Prostate gland (tissue), 2 donors: ENCODE results near the gene ACOXL. TPM values are rescaled to one million over a fixed set of nuclear protein-coding genes. Genes with fewer than 3 reads are reported as not detected.

ENCODE experiments used
- DNase-seq: peaks from one replicate; pipeline ENCODE4 v3.0.0-alpha.2; 2019; ENCODE audit warnings: low spot score
- H3K27ac ChIP-seq, 2 donors: fragments of 200-600 bp; sonication (generic); 2 replicates each; pipeline ENCODE4 v1.5.1; 2017 to 2019
- H3K27me3 ChIP-seq: fragments of 200-600 bp; sonication (generic); replicated peaks from 2 replicates; pipeline ENCODE4 v1.5.1; 2019; ENCODE audit not compliant: insufficient read depth
- H3K36me3 ChIP-seq, 2 donors: fragments of 200-600 bp; sonication (generic); 1 replicate in 1 of 2; 2 replicates in 1 of 2; pipeline versions ENCODE4 v1.5.1 to v1.8.1; 2017 to 2019
- H3K4me1 ChIP-seq: fragments of 200-600 bp; sonication (generic); replicated peaks from 2 replicates; pipeline ENCODE4 v1.5.1; 2019
- H3K4me3 ChIP-seq, 2 donors: fragments of 200-600 bp; sonication (generic); 2 replicates each; pipeline ENCODE4 v1.5.1; 2017 to 2019
- H3K9me3 ChIP-seq: fragments of 200-600 bp; sonication (generic); 2 replicates; pipeline ENCODE4 v1.5.1; 2017
- POLR2A ChIP-seq: fragments of 450-650 bp; IDR thresholded peaks from one replicate; pipeline ENCODE4 v1.6.1; 2016; ENCODE audit warnings: antibody characterized with exemption, mild to moderate bottlenecking
- POLR2AphosphoS5 ChIP-seq: sonication (generic); formaldehyde crosslinking; IDR thresholded peaks from one replicate; pipeline ENCODE4 v1.6.1; 2017; ENCODE audit warnings: antibody characterized with exemption
- WGBS: methylation state at CpG from one replicate; pipeline ENCODE4 v1.1.5; 2018; 5-methylcytosine and 5-hydroxymethylcytosine counted together
- intact Hi-C: fragments of 100-400 bp; cut with DNase I; formaldehyde crosslinking; loops from one replicate; pipeline ENCODE4 v1.14.2; 2022
- total RNA-seq, 2 donors: library from RNA; depleted of rRNA; stranded (reverse); fragments of >200 nt; gene quantifications; one replicate each; pipeline ENCODE4 v1.1.0, GENCODE V29; 2016
- TF ChIP-seq, protein P1 (sequence below), 4 experiments: fragments of 200-600 bp in 2 of 4; fragments of 450-650 bp in 2 of 4; sonication (generic) in 2 of 4; IDR thresholded peaks; 1 replicate in 3 of 4; 2 replicates in 1 of 4; pipeline ENCODE4 v1.5.1; 2016 to 2019; ENCODE audit warnings: antibody characterized with exemption in 4 of 4, mild to moderate bottlenecking in 2 of 4, moderate library complexity in 2 of 4

Gene ACOXL
- total RNA-seq, 2 donors from 2014 or later: 8.0 to 8.3 TPM

DNA sequence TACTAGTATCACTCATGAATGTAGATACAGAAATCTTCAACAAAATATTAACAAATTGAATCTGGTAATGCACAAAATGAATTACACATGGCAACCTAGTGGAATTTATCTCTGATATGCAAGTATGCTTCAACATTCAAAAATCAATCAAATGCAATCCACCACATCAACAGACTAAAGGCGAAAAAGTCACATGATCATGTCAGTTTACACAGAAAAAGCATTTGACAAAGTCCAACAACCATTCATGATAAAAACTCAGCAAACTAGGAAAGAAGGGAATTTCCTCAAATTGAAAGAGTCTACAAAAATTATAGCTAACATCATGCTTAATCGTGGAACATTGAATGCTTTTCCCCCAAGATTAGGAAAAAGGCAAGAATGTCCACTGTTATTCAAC lies 237.8 kb downstream of the ACOXL start:
- DNase-seq: no peak
- no peak overlapping the region for H3K27ac ChIP-seq
- H3K9me3 ChIP-seq: no peaks in the 10 kb centered on the region
- TF ChIP-seq POLR2A (no peak), POLR2AphosphoS5 (no peak)
- TF ChIP-seq, protein P1, sequence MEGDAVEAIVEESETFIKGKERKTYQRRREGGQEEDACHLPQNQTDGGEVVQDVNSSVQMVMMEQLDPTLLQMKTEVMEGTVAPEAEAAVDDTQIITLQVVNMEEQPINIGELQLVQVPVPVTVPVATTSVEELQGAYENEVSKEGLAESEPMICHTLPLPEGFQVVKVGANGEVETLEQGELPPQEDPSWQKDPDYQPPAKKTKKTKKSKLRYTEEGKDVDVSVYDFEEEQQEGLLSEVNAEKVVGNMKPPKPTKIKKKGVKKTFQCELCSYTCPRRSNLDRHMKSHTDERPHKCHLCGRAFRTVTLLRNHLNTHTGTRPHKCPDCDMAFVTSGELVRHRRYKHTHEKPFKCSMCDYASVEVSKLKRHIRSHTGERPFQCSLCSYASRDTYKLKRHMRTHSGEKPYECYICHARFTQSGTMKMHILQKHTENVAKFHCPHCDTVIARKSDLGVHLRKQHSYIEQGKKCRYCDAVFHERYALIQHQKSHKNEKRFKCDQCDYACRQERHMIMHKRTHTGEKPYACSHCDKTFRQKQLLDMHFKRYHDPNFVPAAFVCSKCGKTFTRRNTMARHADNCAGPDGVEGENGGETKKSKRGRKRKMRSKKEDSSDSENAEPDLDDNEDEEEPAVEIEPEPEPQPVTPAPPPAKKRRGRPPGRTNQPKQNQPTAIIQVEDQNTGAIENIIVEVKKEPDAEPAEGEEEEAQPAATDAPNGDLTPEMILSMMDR (IDR thresholded peaks at IDR 0.05): no peak
- WGBS: 91% methylated on average over 2 of the region's 2 CpGs
- intact Hi-C loops: no loop called here
- H3K4me3 ChIP-seq: no peak overlapping the region
- H3K4me1 ChIP-seq: no peaks in the 10 kb centered on the region
- H3K36me3 ChIP-seq: no peaks in the 10 kb centered on the region
- H3K27me3 ChIP-seq: no peaks in the 10 kb centered on the region

GRCh38 chr2:110971811-110972210 lies 239.4 kb downstream of the ACOXL start:
- 82% methylated on average over 2 of the region's 2 CpGs for WGBS
- intact Hi-C loops: no loop called here
- H3K27ac ChIP-seq: no peak overlapping the region
- no peaks in the 10 kb centered on the region for H3K9me3 ChIP-seq
- no peak for DNase-seq
- H3K36me3 ChIP-seq: no peaks in the 10 kb centered on the region
- TF ChIP-seq POLR2AphosphoS5: no peak
- no peak for TF ChIP-seq POLR2A
- TF ChIP-seq, protein P1 (IDR thresholded peaks at IDR 0.05): no peak
- H3K4me1 ChIP-seq: no peaks in the 10 kb centered on the region
- H3K27me3 ChIP-seq: no peaks in the 10 kb centered on the region
- no peak overlapping the region for H3K4me3 ChIP-seq

- H3K4me1 ChIP-seq: no peaks in the 10 kb centered on the region
- H3K9me3 ChIP-seq: no peaks in the 10 kb centered on the region
- H3K27ac ChIP-seq: no peak overlapping the region
- no peak for DNase-seq
- no peak overlapping the region for H3K4me3 ChIP-seq
- H3K27me3 ChIP-seq: no peaks in the 10 kb centered on the region
- TF ChIP-seq POLR2AphosphoS5: no peak
- TF ChIP-seq, protein P1 (IDR thresholded peaks at IDR 0.05): no peak
- TF ChIP-seq POLR2A: no peak
- intact Hi-C loops: no loop called here
- 76% methylated on average over 2 of the region's 2 CpGs for WGBS
- H3K36me3 ChIP-seq: no peaks in the 10 kb centered on the region
Observed at GRCh38 chr2:110973262-110973661, 240.9 kb downstream of the ACOXL start.

GRCh38 chr2:110977403-110977802 lies 245.0 kb downstream of the ACOXL start:
- Histone ChIP-seq H3K9me3 (no peaks in the 10 kb centered on the region), H3K4me3 (no peak overlapping the region), H3K27me3 (no peaks in the 10 kb centered on the region), H3K27ac (no peak overlapping the region), H3K36me3 (no peaks in the 10 kb centered on the region), H3K4me1 (no peaks in the 10 kb centered on the region)
- 87% methylated on average over 4 of the region's 4 CpGs for WGBS
- TF ChIP-seq POLR2A (no peak), POLR2AphosphoS5 (no peak)
- intact Hi-C loops: no loop called here
- DNase-seq: no peak

DNA sequence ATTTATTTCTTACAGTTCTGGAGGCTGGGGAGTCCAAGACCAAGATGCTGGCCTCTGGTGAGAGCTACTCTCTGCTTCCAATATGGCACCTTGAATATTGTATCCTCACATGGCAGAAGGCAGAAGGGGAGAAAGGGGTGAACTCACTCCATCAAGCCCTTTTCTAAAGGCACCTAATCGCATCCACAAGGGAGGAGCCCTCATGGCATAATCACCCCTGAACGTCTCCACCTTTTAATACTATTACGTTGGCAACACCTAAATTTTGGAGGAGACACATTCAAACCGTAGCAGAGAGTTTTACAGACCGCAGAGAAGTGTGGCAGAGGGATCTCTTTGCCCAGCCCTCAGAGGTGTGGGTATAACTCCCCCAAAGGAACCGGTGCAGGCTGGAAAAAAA lies 245.8 kb downstream of the ACOXL start:
- Histone ChIP-seq H3K9me3 (no peaks in the 10 kb centered on the region), H3K36me3 (no peaks in the 10 kb centered on the region), H3K4me1 (no peaks in the 10 kb centered on the region), H3K27ac (no peak overlapping the region), H3K27me3 (no peaks in the 10 kb centered on the region), H3K4me3 (no peak overlapping the region)
- intact Hi-C loops: no loop called here
- 88% methylated on average over 6 of the region's 6 CpGs for whole genome bisulfite sequencing
- TF ChIP-seq, protein P1 (IDR thresholded peaks at IDR 0.05): no peak
- TF ChIP-seq POLR2A (no peak), POLR2AphosphoS5 (no peak)
- no peak for DNase-seq
